Hepatocyte (in vitro differentiated cells): ENCODE results near the gene RGMB. TPM values are rescaled to one million over a fixed set of nuclear protein-coding genes. Genes with fewer than 3 reads are reported as not detected.

ENCODE experiments used
- DNase-seq: peaks from one replicate; pipeline ENCODE4 v3.0.0-alpha.2; 2016; ENCODE audit warnings: low spot score
- H2AFZ ChIP-seq: fragments of 200-600 bp; sonication (generic); 2 replicates; pipeline ENCODE4 v1.6.0; 2016; ENCODE audit warnings: antibody characterized with exemption, mild to moderate bottlenecking
- H3K27ac ChIP-seq: fragments of 200-600 bp; sonication (generic); 2 replicates; pipeline ENCODE4 v1.5.1; 2016; ENCODE audit warnings: mild to moderate bottlenecking
- H3K27me3 ChIP-seq: fragments of 200-600 bp; sonication (generic); 2 replicates; pipeline ENCODE4 v1.6.1; 2016
- H3K36me3 ChIP-seq: fragments of 200-600 bp; sonication (generic); replicated peaks from 2 replicates; pipeline ENCODE4 v1.5.1; 2016; ENCODE audit warnings: low read depth; ENCODE audit not compliant: insufficient read depth
- H3K4me1 ChIP-seq: fragments of 200-600 bp; sonication (generic); 2 replicates; pipeline ENCODE4 v1.5.1; 2016; ENCODE audit warnings: mild to moderate bottlenecking, moderate library complexity; ENCODE audit not compliant: insufficient read depth
- H3K4me2 ChIP-seq: fragments of 200-600 bp; sonication (generic); 2 replicates; pipeline ENCODE4 v1.6.0; 2016
- H3K4me3 ChIP-seq: fragments of 200-600 bp; sonication (generic); 2 replicates; pipeline ENCODE4 v1.5.1; 2016; ENCODE audit warnings: mild to moderate bottlenecking
- H3K79me2 ChIP-seq: fragments of 200-600 bp; sonication (generic); 2 replicates; pipeline ENCODE4 v1.6.0; 2017; ENCODE audit warnings: mild to moderate bottlenecking
- H3K9me2 ChIP-seq: fragments of 200-600 bp; sonication (generic); replicated peaks from 2 replicates; pipeline ENCODE4 v1.6.0; 2017; ENCODE audit warnings: mild to moderate bottlenecking; ENCODE audit not compliant: insufficient read depth
- H3K9me3 ChIP-seq: fragments of 200-600 bp; sonication (generic); 2 replicates; pipeline ENCODE4 v1.5.1; 2016; ENCODE audit warnings: low read depth, mild to moderate bottlenecking
- H4K20me1 ChIP-seq: fragments of 200-600 bp; sonication (generic); 2 replicates; pipeline ENCODE4 v1.6.0; 2016; ENCODE audit warnings: mild to moderate bottlenecking; ENCODE audit not compliant: insufficient read depth, poor library complexity, severe bottlenecking
- CTCF ChIP-seq: fragments of 200-600 bp; sonication (generic); IDR thresholded peaks from 2 replicates; pipeline ENCODE4 v1.5.1; 2016; ENCODE audit warnings: antibody characterized with exemption, mild to moderate bottlenecking; ENCODE audit not compliant: poor library complexity
- EZH2 ChIP-seq: fragments of 200-600 bp; sonication (generic); IDR thresholded peaks from 2 replicates; pipeline ENCODE4 v1.6.1; 2016; ENCODE audit warnings: antibody characterized with exemption, mild to moderate bottlenecking, borderline replicate concordance
- EZH2phosphoT487 ChIP-seq: fragments of 200-600 bp; sonication (generic); IDR thresholded peaks from one replicate; pipeline ENCODE4 v1.6.1; 2018; ENCODE audit warnings: antibody characterized with exemption, mild to moderate bottlenecking, low read depth, moderate library complexity; ENCODE audit not compliant: unreplicated experiment, severe bottlenecking
- WGBS: methylation state at CpG from one replicate; pipeline ENCODE4 v1.1.6; 2016; ENCODE audit warnings: low lambda C conversion rate; ENCODE audit errors: missing lambda C conversion rate; 5-methylcytosine and 5-hydroxymethylcytosine counted together
- polyA plus RNA-seq: library from polyadenylated mRNA; unstranded; fragments of >200 nt; fragmentation: Nextera tagmentation; extraction: Ambion mirVana; gene quantifications from 2 replicates; pipeline ENCODE4 v1.2.1, GENCODE V29; 2016
- total RNA-seq: library from RNA; depleted of rRNA; stranded (reverse); fragments of >200 nt; gene quantifications from 2 replicates; pipeline ENCODE4 v1.2.3, GENCODE V29; 2014

Gene RGMB
- total and polyA plus RNA-seq, 2 experiments from 2014 or later, result 8.4 to 11.6 TPM

DNA sequence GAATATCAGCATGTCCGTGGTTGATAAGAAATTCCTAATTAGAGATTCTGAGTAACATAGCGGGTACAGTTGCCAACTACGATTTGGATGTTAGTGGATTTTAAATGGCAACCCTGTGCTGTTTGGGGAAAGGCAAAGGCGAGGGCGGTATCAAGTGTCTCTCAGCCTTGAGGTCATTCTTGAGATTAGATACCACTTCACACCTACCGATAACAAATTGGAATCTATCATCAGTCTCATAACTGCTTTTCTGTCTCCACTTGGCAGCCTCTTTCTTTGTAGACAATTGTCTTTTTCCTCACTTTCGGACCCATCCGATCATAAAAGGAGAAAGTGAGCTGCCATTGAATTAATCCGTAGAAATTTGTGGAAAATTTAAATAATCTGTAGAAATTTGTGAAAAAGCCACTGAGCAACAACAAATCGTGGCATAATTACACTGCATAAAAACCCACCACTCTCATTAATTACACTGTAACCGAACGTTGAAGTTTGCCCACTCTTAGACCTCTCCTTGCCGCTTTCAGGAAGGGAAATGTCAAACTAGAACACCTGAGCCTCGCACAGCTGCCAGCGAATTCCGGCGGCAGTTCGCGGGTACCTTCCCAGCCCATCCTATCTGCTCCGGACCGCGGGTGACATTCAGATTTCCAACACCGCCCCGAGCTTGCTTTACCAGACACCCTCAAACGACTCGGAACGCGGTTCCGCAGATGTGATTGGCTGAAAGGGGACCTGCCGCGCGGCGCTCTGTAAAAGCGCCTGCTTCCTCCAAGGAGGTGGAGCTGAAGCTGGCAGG is 849 bp upstream of the RGMB start:
- H3K4me3 ChIP-seq, result peak overlapping the region; percentile 39
- 13% methylated on average over 34 of the region's 34 CpGs for WGBS
- peak overlapping the region; percentile 70 for H2AFZ ChIP-seq
- no peaks in the 10 kb centered on the region for H3K9me3 ChIP-seq
- peak overlapping the region; percentile 77 for H3K27ac ChIP-seq
- H3K36me3 ChIP-seq, result no peaks in the 10 kb centered on the region
- H3K4me2 ChIP-seq, result peak overlapping the region; percentile 97
- no peaks in the 10 kb centered on the region for H3K9me2 ChIP-seq
- no peak for TF ChIP-seq EZH2
- TF ChIP-seq CTCF, result no peak
- no peak for TF ChIP-seq EZH2phosphoT487
- peaks cover 29% of the 10 kb centered on the region for H3K79me2 ChIP-seq
- DNase-seq, result peak; percentile 78
- no peaks in the 10 kb centered on the region for H3K27me3 ChIP-seq
- peaks cover 14% of the 10 kb centered on the region for H3K4me1 ChIP-seq
- H4K20me1 ChIP-seq, result peaks cover 29% of the 10 kb centered on the region

DNA sequence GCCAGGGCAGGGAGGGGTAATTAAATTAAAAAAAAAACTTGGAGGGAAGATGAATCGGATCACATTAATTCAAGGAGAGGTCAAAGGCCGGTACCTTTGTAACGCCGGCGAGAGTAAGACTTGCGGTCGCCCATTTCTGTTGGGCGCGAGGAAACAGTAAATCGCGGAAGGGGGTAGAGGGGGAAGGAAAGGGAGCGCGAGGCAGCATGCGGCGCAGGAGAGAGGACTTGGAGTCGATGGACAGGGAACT is 324 bp upstream of the RGMB start:
- peak overlapping the region; percentile 39 for H3K4me3 ChIP-seq
- H2AFZ ChIP-seq, result peak overlapping the region; percentile 70
- TF ChIP-seq EZH2phosphoT487 (no peak), CTCF (no peak), EZH2 (no peak)
- H3K9me2 ChIP-seq, result no peaks in the 10 kb centered on the region
- peaks cover 14% of the 10 kb centered on the region for H3K4me1 ChIP-seq
- peak overlapping the region; percentile 97 for H3K4me2 ChIP-seq
- H3K36me3 ChIP-seq, result no peaks in the 10 kb centered on the region
- H3K27ac ChIP-seq, result peak overlapping the region; percentile 77
- WGBS, result 1% methylated on average over 15 of the region's 16 CpGs
- H4K20me1 ChIP-seq, result peaks cover 33% of the 10 kb centered on the region
- DNase-seq, result no peak
- peaks cover 34% of the 10 kb centered on the region for H3K79me2 ChIP-seq
- no peaks in the 10 kb centered on the region for H3K9me3 ChIP-seq
- no peaks in the 10 kb centered on the region for H3K27me3 ChIP-seq

GRCh38 chr5:98774192-98775033 is 950 bp downstream of the RGMB start:
- peak overlapping the region; percentile 69 for H3K4me3 ChIP-seq
- peak; percentile 85 for DNase-seq
- H3K36me3 ChIP-seq, result no peaks in the 10 kb centered on the region
- peaks cover 47% of the 10 kb centered on the region for H3K79me2 ChIP-seq
- TF ChIP-seq EZH2phosphoT487 (no peak), EZH2 (no peak), CTCF (no peak)
- no peaks in the 10 kb centered on the region for H3K27me3 ChIP-seq
- H3K9me3 ChIP-seq, result no peaks in the 10 kb centered on the region
- H3K9me2 ChIP-seq, result no peaks in the 10 kb centered on the region
- H3K27ac ChIP-seq, result peak overlapping the region; percentile 93
- H3K4me1 ChIP-seq, result peaks cover 14% of the 10 kb centered on the region
- peak overlapping the region; percentile 84 for H3K4me2 ChIP-seq
- H2AFZ ChIP-seq, result peak overlapping the region; percentile 67
- under 1% methylated on average over 64 of the region's 64 CpGs for WGBS
- peaks cover 37% of the 10 kb centered on the region for H4K20me1 ChIP-seq
